NCI-H774 (cell line): ENCODE measurements around the gene ST13.
A peak's percentile ranks its signal among the peaks of the same experiment; 100 is the strongest.
"Not testable (repeated sequence)": the region's sequence is repeated elsewhere in the genome, so short reads cannot be mapped to it uniquely, and the experiment has no call there.

ENCODE experiments used
- DNase-seq: peaks from one replicate; lab custom pipeline; 2025; lab: John Stamatoyannopoulos, UW

ST13 gene

DNA sequence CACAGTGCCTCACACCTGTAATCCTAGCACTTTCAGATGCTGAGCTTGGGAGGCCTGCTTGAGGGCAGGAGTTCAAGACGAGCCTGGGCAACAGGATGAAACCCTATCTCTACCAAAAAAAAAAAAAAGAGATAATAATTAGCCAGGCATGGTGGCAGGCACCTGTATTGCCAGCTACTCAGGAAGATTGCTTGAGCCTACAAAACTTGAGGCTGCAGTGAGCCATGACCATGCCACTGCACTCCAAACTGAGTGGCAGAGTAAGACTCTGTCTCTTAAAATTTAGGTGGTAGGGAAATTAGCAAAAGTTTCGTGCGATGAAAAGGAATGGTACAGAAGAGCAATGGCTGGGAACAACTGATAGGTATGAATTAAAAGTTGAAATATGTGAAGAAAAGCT, 18.0 kb downstream of the ST13 start:
- DNase-seq, result no peak

DNA sequence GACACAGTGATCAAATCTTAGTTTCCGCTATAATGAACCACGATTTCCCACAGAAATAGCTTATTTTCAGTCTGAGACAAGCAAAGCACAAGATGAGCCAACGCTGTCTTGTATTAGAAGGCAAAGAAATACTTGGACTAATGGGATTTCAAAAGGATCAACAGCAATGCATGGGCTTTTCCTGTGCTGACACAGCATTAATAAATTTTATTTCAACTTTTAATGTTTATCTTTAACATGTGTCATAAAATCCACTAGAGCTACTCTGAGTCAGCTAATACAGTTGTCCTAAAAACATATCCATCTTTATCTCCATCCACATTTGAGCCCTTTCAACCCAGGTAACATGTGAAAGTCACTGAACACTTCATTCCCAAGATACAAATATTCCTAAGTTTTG, 21.8 kb downstream of the ST13 start:
- no peak for DNase-seq

DNA sequence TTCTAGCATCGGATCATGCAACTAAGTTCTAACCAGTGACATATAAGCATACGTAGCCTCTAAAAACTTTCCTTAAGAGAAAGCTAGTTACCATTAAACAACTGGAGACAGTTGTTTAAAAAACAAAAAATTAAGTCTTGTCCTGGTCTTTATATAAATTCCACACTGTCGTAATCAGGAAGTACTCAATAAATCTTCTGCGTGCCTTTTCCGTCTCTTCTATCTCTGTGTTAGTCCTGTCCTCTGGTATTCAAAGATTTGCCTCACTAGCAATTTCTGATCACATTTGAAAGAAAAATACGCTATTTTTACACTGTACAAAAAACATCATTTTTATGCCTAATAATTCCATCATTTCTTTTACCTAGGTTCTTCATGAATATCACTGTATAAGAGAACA, 27.3 kb downstream of the ST13 start:
- DNase-seq, result no peak

DNA sequence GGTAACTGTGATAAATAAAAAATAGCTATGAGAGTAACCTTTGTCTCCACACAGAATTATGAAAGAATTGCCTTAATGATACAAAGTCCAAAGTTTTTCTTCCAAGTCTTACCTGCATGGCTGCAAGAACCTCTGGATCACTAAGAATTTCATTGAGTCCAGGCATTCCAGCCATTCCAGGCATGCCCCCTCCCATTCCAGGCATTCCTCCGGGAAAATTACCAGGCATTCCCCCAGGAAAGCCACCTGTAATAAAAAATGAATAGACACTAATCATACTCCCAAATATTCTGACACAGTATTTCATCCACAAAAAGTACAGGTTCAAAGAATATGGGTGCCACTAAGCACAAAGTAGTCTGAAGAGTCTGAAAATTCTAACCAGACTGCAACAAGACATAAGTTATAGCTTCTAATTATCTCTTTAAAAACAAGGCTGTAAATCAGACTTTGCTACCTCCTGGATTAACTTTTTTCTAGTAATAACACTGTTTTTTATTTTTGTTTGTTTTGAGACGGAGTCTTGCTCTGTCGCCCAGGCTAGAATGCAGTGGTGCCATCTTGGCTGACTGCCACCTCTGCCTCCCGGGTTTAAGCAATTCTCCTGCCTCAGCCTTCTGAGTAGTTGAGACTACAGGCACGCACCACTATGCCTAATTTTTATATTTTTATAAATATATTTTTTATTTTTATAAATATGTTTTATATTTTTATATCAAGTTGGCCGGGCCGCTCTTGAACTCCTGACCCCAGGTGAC, 29.3 kb downstream of the ST13 start:
- DNase-seq, result no peak

DNA sequence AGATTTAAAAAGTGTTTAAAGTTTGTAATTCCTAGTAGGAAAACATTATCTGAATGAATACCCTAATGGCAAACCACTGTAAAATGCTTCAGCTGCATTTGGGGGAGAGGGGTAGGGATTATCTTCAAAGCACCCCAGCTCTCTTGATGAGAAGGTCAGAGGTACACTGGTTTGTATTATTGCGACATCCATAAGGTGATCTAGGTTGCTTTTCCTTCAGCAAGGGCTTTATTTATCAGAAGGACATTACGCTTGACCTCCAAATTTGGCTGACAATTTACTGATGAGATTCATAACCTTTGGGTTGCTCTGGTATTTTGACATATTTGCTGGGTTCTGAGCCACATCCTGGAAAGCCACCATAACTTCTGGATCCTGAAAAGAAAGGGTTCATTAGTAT, 30.1 kb downstream of the ST13 start:
- DNase-seq, result not testable (repeated sequence)

DNA sequence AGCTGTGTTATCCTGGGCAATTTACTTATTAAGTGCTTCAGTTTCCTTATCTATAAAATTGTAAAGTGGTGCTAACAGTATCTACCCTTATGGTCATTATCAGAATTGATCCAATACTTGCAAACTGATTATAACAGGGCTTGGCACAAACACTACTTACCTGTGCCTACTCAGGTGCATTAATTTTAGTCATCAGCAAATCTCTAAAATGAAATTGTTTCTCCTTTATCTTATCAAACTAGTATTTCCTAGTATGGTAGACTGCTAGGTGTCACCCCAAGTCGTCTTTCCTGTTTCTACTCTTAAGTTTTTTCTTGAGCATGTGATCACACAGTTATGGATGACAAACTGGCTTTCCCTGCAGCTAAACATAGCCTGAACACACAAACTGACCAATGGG, 33.0 kb downstream of the ST13 start:
- no peak for DNase-seq

DNA sequence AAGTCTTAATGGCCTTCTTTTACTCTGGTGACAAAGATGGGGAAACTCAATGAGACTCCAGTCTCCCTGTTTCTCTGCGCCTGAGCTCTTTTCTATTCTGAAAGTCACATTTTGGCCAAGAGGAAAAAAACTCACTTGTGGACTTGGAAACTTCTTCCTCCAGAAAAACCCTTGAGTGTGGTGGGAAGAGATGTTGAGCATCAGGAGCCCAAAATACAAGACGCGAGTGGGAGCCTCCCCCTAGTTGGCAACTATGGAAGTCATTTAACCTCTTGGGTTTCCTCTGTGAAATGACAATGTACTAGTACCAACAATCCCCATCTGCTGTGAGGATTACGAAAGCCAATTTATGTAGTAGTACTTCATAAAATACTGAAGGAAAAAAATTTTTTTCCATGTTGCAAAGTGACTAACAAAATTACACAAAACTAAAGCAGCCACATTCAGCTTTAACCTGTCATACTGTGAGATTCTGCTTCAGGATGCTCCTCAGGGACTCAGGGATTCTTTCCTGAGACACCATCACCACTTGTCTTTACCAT, 36.8 kb downstream of the ST13 start:
- no peak for DNase-seq

DNA sequence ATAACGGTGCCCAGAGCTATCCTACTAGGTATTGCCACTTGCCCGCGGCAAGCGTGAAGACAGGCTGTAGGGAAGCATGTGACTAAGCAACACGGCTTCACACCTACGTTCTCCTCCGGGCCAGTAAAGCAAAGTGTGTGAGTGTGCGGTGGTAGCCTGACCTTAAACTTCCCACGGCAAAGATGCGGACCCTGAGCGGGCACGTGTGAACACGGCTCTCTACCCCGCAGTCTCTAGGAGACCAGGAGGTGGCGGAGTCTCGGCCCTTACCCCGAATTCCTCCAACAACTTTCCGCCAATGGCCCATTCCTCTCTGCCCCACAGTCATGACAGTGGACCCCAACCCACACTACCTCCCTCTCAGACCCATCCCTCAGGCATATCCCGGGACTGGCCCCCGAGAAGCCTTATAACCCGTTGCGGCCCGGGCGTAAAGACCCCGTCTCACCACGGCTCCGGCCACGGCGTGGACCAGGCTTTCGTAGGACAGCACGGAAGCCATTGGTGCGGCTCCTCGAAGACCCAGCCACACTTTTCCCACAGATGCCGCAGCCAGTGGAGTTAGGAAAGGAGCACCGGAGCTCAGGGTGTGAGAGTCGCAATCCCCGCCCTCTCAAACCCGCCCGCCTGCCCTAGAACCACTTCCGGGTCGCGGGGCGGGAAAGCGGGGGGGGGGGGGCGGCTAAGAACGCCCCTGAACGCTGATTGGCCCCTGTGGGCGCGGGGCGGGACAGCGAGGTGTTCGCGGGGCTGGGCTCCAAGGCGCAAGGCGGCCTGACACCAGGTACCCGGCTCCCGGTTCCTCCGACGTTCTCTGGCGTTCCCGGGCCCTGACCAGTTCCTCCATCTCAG, 37.5 kb downstream of the ST13 start, which contains the start of gene SLC25A17:
SLC25A17 (minus strand) TSS at position 600 of the 852 bp plus-strand sequence; CDS start at position 502, 98 bp downstream.
- DNase-seq, result peak; percentile 73

DNA sequence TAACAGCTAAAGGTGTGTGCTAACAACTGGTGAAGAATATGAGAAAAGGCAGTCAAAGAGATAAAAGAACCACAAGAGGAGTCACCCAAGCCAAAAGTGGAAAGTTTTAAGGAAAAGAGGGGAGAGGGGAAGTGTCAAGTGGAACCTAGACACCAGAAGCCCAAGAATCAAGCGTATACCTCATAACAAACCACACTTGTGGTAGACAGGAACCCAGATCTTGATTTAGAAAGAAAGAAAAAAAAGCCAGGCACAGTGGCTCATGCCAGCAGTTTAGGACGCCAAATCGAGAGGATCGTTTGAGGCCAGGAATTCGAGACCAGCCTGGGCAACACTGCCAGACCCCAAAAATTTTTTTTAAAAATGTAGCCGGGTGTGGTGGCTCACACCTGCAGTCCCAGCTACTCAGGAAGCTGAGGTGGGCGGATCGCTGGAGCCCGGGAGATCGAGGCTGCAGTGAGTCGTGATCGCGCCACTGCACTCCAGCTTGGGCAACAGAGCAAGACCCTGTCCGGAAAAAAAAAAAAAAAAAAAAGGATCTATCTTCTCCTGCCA, 38.2 kb downstream of the ST13 start:
- DNase-seq, result no peak

DNA sequence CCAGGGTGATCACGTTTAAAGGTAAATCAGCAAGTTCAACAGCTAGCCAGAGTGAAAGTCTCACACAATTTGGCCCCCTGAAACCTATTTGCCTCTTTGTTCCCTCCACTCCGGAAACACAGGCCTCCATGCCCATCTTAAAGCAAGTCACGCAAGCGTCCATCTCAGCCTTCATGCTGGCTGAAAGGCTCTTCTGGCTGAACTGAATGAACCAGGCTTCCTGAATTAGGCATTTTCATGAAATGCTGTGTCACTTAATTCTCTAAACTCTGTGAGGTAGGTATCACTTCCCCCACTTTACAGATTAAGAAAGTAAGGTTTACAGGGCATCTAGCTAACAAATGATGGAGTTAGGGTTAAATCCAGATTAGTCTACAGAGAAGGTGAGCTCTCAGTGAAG, 38.7 kb downstream of the ST13 start:
- DNase-seq, result no peak

DNA sequence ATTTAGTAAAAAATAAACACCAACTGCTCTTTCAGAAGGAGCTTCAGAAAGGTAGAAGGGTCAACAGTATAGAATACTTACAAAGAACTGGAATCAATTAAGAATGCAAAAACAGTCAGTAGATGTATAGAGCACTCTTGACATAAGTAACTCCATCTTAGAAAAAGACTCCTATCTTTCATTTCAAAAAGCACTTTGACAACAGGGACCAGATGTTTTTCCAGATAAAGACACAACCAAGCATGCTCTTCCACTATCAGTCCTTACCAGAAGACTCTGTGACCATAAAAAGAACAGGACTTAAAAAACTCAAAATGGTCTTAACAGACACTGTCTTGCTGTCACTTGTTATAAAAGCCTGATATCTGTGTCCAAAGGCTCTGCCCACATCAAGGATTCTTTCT, 42.5 kb downstream of the ST13 start:
- DNase-seq, result no peak

DNA sequence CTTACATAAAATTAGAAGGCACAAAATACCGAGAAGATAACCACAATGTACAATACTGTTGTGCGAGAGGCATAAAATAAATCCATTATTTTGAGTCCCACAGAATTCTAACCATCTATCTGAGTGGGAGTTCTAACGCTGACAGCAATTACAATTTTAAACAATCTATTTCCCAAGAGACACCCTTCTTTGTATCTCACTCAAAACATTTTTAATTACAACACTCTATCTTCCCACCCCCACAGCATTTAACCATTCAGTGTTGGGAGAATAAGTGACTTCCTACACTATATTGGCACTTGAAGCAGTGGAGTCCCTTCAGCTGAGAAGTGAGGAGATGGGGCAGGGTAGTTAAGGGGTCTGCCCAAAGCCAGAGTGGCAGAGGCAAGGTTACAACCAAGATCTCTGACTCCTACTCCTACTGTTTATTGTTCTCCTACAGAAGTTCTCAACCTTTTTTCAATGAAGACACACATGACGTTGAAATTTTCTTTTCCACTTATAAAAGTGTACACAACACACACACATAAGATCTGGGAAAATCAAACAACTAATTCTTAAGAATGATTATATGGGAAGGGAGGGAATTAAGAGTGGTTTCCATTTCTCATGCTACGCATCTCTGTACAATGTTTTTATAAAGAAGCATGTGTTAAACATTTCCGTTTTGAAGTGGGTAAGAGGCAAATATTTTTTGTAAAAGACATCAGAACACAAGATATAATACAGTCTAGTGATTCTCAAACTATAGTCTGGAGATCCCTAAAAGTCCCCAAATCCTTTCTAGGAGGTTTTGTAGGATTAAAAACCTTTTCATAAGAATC, 48.2 kb downstream of the ST13 start:
- no peak for DNase-seq

DNA sequence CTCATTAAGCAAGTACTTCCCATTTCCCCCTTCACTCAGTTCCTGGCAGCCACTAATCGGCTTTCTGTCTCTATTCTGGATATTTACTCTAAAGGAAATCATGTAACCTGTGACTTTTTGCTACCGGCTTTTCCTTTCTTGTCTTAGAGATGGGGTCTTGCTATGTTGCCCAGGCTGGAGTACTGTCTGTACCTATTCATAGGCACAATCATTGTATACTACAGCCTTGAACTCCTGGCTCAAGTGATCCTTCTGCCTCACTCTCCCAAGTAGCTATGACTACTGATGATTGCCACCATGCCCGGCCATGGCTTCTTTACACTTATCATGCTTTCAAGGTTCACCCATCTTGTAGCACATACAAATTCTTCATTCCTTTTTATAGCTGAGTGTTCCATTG, 49.7 kb downstream of the ST13 start:
- no peak for DNase-seq

DNA sequence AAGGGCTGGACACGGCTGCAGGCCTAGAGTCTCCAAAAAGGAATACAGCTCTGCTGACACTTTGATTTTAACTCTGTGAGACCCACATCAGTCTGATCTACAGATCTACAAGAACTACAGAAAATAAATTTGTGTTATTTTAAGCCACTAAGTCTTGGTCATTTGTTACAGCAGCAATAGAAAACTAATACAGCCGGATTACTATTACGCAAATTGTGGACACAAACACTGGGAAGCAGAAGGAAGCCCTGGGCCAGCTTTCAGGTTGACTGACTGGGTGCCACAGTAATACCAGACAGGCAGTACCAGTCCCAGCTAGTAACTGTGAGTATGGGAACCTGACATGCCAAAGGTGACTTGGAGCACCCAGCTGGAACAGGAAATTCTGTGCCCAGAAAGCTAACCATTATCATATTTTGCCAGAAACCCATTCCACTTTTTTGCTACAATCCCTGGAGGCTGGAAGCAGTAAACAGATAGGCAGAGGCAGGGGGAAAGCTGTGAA, 50.7 kb downstream of the ST13 start:
- no peak for DNase-seq

DNA sequence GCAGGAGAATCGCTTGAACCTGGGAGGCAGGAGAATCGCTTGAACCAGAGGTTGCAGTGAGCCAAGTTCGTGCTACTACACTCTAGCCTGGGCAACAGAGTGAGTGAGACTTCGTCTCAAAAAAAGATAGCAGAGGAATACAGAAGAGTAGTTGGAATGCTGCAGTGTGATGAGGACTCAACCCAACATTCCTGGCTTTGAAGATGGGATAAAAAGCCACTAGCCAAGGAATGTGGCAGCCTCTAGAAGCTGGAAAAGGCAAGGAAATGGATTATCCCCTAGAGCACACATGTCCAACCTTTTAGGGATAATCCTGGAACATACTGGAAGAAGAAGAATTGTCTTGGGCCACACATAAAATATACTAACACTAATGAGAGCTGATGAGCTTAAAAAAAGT, 51.2 kb downstream of the ST13 start:
- no peak for DNase-seq

DNA sequence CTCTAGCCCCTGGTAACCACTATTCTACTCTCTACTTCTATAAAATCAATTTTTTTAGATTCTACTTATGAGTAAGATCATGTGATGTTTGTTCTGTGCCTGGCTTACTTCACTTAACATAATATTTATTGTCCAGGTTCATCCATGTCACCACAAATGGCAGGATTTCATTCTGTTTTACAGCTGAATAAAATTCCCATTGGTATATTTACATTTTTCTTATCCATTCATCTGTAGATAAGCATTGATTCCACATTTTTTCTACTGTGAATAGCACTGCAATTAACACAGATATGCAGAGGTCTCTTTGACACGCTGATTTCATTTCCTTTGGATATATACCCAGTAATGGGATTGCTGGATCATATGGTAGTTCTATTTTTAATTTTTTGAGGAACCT, 53.1 kb downstream of the ST13 start:
- DNase-seq, result no peak

DNA sequence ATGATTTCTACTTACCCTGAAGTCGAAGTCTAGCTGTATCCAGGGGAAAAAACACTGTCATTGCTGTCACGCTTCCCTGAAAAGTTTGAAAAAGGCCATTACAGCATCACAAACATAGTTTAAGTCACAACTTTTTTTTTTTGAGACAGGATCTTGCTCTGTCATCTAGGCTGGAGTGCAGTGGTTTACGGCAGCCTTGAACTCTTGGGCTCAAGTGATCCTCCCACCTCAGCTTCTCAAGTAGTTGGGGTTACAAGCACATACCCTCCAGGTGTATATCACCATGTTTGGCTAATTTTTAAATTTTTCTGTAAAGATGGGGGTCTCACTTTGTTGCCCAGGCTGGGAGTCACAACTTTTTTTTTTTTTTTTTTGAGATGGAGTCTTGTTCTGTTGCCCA, 57.4 kb downstream of the ST13 start:
- no peak for DNase-seq

DNA sequence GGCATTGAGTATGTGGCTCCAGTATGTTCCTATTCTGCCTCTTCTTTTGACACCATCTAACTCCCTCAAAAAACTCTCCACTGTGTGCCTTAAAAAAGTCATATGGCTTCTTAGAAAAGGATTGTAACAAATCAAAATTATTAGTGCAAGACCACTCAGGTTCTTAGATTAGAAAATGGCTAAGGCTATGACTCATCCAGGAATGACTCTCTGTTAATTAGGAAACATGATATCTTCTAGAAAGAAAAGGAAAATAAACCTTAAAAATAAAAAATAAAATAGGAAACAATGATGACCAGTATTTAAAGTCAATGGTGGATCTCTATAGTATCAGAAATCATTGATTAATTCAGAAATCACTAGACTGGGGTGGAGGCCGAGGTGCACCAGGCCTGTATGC, 59.0 kb downstream of the ST13 start:
- DNase-seq, result no peak

DNA sequence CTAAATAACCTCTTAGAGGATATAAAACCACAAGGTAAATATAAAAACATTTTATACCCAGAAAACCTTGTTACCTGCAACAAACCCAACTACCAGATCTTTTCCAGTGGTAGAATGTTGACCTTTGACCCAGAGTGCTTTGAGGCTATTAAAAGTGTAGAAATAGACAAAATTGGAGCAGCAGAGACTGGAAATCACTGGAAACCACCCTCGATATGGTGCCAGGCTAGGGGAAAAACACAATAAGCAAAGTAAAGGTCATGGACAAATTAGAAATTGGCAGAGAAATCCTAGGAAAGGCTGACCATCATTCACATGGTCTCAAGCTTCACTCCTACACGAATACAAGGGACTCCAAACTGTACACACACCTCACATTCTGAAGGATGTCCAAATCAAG, 64.0 kb downstream of the ST13 start:
- no peak for DNase-seq

DNA sequence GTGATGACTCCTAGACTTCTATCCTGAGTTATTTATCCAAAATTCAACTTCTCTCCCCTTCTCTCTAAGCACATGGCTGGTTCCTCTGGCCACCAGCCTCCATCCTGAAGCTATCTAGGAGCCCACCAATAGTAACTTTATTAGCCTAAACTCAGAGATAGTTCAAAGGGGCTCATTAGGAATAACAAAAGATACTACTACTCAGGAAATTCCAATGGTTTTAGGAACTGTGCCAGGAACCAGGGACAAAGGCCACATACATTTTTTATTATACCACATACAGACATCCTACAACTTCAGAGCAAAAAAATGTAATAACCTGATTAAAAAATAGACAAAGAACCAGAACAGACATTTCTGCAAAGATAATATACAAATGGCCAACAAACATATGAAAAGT, 65.2 kb downstream of the ST13 start:
- DNase-seq, result no peak

DNA sequence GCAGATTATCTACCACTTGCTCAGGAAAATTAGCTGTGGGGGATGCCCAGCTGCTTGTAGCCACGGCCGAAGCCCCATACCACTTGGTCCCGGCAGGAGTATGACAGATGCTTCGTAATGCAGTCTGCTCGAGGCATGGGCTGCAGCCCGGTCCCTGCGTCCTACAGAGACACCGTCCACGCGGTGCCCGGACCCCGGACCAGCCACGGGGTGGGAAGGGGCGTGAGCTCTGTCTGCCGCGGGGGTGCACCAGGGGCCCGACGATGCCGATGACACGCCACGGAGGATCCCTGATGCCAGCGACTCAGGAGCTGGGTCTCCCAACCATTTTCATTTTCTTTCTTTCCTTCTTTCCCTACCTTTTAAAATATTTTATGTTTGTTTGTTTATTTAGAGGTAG, 67.3 kb downstream of the ST13 start:
- DNase-seq, result no peak

DNA sequence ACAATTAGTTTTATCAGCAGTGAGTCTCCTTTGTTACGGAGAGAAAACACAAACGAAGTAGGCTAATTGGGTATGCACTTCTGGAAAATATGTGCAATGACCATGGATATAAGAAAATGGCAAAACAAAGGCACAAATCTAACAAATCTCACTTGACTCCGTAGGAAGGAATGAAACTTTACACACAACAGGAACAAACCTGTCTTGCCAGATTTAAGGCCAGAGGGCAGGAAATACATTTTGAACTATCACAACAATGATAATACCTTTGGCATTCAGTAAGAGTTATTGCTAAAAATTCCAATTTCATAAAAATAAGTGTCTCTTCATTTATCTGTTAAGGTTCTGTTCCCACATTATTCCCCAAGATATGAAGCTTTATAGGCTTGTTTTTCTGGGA, 73.9 kb downstream of the ST13 start:
- DNase-seq, result no peak
